GM12872 (cell line): ENCODE data around the gene ALS2CL.

Experiments used
- TF ChIP-seq, protein P1 (sequence below): IDR thresholded peaks from 3 replicates; pipeline ENCODE4 v1.5.1; 2011; ENCODE audit warnings: low read depth, mild to moderate bottlenecking, low read length, moderate library complexity; ENCODE audit not compliant: insufficient read depth

Gene ALS2CL

DNA sequence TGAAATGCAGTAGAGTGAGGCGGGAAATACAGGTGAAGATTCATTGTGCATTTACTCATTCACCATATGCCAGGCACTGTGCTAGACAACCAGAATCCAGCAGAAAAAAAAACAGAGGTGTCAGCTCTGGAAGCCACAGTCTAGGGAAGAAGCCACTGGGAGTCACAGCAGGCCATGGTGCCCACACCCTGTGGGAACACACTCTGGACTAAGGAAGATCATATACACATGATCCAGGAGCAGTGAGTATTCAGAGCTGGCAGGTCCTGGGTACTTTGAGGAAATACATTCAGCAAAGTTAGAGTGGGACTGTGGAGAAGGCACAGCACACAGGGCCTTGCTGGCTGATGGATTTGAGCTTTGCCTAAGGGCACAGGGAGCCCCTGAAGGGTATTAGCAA is 66.4 kb downstream of the ALS2CL start:
- TF ChIP-seq, protein P1, sequence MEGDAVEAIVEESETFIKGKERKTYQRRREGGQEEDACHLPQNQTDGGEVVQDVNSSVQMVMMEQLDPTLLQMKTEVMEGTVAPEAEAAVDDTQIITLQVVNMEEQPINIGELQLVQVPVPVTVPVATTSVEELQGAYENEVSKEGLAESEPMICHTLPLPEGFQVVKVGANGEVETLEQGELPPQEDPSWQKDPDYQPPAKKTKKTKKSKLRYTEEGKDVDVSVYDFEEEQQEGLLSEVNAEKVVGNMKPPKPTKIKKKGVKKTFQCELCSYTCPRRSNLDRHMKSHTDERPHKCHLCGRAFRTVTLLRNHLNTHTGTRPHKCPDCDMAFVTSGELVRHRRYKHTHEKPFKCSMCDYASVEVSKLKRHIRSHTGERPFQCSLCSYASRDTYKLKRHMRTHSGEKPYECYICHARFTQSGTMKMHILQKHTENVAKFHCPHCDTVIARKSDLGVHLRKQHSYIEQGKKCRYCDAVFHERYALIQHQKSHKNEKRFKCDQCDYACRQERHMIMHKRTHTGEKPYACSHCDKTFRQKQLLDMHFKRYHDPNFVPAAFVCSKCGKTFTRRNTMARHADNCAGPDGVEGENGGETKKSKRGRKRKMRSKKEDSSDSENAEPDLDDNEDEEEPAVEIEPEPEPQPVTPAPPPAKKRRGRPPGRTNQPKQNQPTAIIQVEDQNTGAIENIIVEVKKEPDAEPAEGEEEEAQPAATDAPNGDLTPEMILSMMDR, result no peak

DNA sequence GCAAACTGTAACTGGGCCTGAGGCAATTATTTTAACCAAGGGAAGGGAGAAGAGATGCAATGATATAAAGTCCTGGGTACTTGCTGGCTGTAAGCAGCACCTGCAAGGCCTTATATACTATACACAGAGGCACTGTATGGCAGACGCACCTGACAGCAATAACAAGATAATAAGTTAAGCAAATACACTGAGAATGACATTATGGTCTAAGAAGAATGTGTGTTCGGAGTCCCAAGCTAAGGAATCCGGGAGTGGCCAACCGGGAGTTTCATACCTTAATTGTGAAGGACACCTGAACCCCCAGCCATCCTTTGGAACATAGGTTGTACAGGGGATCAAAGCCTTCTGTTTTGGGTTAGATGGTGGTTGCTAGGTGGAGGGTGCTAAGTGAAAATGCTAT is 67.4 kb downstream of the ALS2CL start:
- TF ChIP-seq, protein P1, result no peak

DNA sequence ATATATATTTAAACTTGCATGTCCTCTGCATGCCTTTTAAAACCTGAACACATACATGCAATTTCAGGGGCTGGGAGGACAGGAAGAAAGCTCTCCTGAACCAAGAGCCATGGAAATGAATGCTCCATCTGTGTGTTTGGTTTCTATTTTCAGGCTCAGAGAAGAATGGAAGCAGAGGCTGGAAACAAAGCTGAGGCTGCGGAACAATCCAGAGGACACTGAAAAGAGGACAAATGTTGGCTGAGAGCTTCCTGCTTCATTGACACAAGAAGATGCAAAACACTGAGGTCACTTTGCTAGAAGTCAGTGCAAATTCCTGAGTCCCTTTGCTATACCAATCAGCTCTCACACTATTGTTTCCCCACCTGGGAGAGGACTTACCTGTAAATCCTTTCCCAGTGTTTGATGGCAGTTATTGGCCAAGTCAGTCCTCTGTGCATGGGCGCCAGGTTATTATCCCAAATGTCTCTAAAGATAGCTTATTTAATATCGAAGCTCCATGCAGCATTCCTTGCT is 68.4 kb downstream of the ALS2CL start:
- TF ChIP-seq, protein P1, result no peak

DNA sequence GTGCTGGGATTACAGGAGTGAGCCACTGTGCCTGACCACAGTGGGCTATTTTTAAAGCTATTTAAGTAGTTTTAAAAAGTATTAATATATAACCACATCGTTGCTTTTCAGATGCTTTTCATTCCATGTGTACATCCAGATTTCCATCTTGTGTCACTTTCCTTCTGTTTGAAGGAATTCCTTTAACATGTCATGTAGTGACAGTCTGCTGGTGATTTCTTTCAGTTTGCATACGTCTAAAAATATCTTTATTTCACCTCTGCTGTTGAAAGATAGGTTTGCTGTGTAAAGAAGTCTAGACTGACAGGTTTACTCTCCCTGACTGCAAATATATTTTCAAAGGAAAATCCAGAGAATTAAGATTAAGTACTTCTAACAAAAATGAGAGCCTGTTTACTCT is 68.9 kb downstream of the ALS2CL start:
- TF ChIP-seq, protein P1, result no peak

DNA sequence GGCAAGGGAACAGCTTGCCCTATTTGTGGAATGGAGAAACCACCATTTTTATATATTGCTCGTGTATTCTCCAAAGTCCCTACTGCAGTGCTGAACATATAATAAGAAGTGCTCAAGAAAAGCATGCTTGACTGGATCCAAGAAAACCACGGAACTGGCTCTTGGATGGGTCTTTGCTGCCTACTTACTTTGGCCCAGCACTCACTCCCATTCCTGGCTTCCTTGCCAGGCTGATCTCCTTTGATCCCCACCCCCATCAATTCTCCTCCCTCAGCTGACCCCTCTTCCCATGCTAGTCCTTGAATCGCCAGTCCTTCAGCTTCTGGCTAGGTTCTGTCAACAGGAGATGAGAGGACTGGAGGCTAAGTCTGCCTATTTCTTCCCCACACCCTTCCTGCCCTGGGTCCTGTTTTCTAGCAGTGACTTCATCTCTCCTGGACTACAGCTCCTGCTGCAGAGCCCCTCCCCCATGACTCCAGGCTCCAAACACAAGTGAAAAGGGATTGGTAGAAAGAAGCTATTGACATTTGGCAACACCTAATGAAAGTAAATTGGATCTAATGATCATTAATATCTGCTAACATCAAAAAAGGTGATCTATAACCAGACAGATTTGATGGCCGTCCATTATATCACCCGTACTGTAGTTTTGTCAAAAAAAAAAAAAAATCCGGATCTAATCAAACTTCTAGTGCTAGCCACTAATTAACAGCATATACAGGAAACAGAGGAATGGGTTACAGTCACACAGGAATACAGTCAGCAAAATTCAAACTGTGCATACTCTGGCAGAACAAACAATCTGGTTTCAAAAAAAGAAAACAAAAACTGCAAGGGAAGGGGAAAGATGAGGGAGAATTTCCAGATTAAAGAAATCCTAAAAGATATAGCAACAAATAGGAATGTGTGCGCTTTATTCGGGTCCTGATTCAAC is 73.4 kb downstream of the ALS2CL start:
- TF ChIP-seq, protein P1, result no peak
